ENCODE measurements around the gene SLC6A13. TPM values are rescaled to one million over a fixed set of nuclear protein-coding genes. Genes with fewer than 3 reads are reported as not detected.

Gene SLC6A13
- total and polyA plus RNA-seq, 2 experiments from 2014 or later: not detected

DNA sequence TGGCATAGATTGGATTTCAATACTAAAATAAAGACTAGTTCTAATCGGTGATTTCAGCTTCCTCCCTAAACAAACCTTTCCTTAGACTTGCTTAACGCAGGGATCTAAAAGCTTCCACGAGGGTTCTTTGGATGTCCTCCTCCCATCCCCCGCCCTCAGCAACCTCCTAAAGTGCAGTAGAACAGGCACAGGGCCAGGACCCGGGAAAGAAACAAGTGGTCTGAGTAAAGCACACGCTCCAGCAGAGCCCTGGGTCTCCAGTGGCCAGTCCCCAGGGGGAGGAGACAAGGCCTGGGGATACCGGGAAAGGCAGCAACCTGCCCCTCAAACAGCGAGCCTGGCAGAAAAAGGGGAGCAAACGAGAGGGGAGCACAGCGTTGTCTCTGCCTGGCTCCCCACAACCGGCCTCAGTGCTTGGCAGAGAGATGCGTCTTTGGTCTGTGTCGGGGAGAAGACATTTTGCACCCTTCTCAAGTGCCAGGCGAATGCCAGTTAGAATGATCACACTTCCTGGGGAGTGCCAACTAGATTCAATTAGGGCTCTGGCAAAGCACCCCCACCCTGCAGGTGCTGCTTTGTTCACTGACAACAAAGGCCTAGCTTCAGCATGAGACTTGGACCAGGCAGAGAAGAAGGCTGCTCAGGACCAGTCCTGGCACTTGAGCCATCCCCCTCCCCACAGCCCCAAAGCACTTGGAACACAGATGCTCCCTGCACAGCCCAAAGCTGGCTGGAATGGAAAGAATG, 31.5 kb downstream of the SLC6A13 start:
- Histone ChIP-seq H3F3A (ENCODE audit: insufficient read depth) (no peaks in the 10 kb centered on the region), H3K4me1 (ENCODE audit: insufficient read depth) (no peaks in the 10 kb centered on the region), H3K9me3 (ENCODE audit: low read depth) (no peaks in the 10 kb centered on the region), H2AFZ (no peak overlapping the region), H3K4me2 (ENCODE audit: unreplicated experiment) (no peak overlapping the region), H3K27ac (no peak overlapping the region), H3K36me3 (ENCODE audit: low read depth) (no peaks in the 10 kb centered on the region), H3K9me2 (ENCODE audit: insufficient read depth) (no peaks in the 10 kb centered on the region), H4K20me1 (ENCODE audit: insufficient read depth) (no peaks in the 10 kb centered on the region), H3K27me3 (replicated peaks; ENCODE audit: insufficient read depth) (peaks cover 59% of the 10 kb centered on the region), H3K9ac (no peak overlapping the region), H3K4me3 (no peak overlapping the region), H3K79me2 (ENCODE audit: insufficient read depth) (no peaks in the 10 kb centered on the region)
- in situ Hi-C loops (cut with MboI): no loop called here
- no peak for TF ChIP-seq EZH2phosphoT487 (IDR thresholded peaks at IDR 0.05; ENCODE audit: insufficient read depth, low read depth)
- no peak for TF ChIP-seq EZH2 (IDR thresholded peaks at IDR 0.05; ENCODE audit: insufficient read depth, poor library complexity, severe bottlenecking)
- no peak for DNase-seq
- 35 to 43% methylated on average over 14 of the region's 14 CpGs for WGBS, 2 experiments (ENCODE audit: low coverage in 1 of 2, low lambda C conversion rate in 2 of 2, missing lambda C conversion rate in 2 of 2)

DNA sequence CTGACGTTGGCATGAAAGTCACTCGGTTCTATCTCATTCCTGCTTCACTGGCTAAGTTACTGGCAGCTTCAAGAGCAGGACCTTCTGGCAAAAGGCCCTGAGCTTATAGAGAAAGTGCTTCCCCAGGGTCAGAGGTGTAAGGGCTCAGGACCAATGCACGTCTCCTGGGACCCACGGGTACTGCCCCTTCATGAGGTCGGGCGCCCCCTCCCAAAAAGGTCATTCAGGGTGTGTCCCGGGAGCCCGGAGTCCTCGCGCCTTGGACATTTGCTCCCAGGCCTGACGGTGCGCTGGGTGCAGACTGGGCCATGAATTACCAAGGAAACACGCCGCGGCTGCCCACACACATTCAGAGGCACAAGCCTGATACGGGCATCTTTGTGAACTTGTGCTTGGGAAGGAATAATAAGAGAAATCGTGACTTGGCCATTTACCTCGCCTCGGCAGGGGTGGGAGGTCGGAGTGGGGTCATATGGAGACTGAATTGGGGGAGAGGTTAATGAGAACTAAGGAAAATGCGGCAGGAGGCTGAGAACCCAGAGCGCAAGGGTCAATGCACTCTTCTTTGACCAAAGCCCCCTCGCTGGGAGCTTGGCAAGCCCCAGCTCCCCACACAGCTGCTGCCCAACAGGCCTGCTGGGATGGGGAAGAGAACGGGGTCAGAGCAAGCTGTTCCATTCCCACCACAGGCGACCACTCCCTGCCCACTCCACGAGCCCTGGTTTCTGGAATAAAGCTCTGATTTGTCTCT, 33.0 kb downstream of the SLC6A13 start:
- H3K9me2 ChIP-seq (ENCODE audit: insufficient read depth): no peaks in the 10 kb centered on the region
- H3F3A ChIP-seq (ENCODE audit: insufficient read depth): no peaks in the 10 kb centered on the region
- H3K79me2 ChIP-seq (ENCODE audit: insufficient read depth): no peaks in the 10 kb centered on the region
- H3K27me3 ChIP-seq (replicated peaks; ENCODE audit: insufficient read depth): peaks cover 60% of the 10 kb centered on the region
- no peaks in the 10 kb centered on the region for H4K20me1 ChIP-seq (ENCODE audit: insufficient read depth)
- no peak overlapping the region for H3K4me3 ChIP-seq
- no peak for DNase-seq
- TF ChIP-seq EZH2 (IDR thresholded peaks at IDR 0.05; ENCODE audit: insufficient read depth, poor library complexity, severe bottlenecking): no peak
- TF ChIP-seq EZH2phosphoT487 (IDR thresholded peaks at IDR 0.05; ENCODE audit: insufficient read depth, low read depth): no peak
- in situ Hi-C loops (cut with MboI): no loop called here
- H3K9ac ChIP-seq: no peak overlapping the region
- H3K4me2 ChIP-seq (ENCODE audit: unreplicated experiment): no peak overlapping the region
- WGBS, 2 experiments (ENCODE audit: low coverage in 1 of 2, low lambda C conversion rate in 2 of 2, missing lambda C conversion rate in 2 of 2): 59 to 62% methylated on average over 26 of the region's 26 CpGs
- no peak overlapping the region for H3K27ac ChIP-seq
- no peaks in the 10 kb centered on the region for H3K36me3 ChIP-seq (ENCODE audit: low read depth)
- H3K9me3 ChIP-seq (ENCODE audit: low read depth): no peaks in the 10 kb centered on the region
- no peak overlapping the region for H2AFZ ChIP-seq
- no peaks in the 10 kb centered on the region for H3K4me1 ChIP-seq (ENCODE audit: insufficient read depth)

DNA sequence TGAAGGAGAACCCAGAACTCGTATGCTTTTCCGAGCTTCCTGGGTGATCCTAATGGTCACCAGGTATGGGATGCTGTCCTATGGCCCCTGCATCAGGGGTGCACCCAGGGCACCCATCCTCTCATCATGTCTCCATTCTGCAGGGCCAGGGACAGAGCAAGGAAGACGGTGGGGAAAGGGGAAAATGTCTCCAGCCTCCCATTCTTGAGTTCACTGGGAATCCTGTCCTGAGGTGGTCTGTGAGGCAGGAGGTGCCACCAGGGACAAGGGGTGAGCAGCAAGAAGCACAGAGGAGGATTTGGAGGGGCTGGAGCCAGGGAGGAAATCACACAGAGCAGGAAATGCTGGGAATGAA, 33.8 kb downstream of the SLC6A13 start:
- no peak overlapping the region for H3K4me2 ChIP-seq (ENCODE audit: unreplicated experiment)
- H3K36me3 ChIP-seq (ENCODE audit: low read depth): no peaks in the 10 kb centered on the region
- H3F3A ChIP-seq (ENCODE audit: insufficient read depth): no peaks in the 10 kb centered on the region
- H4K20me1 ChIP-seq (ENCODE audit: insufficient read depth): no peaks in the 10 kb centered on the region
- in situ Hi-C loops (cut with MboI): no loop called here
- WGBS, 2 experiments (ENCODE audit: low coverage in 1 of 2, low lambda C conversion rate in 2 of 2, missing lambda C conversion rate in 2 of 2): 30 to 35% methylated on average over 3 of the region's 3 CpGs
- H3K27ac ChIP-seq: no peak overlapping the region
- TF ChIP-seq EZH2 (IDR thresholded peaks at IDR 0.05; ENCODE audit: insufficient read depth, poor library complexity, severe bottlenecking) (no peak), EZH2phosphoT487 (IDR thresholded peaks at IDR 0.05; ENCODE audit: insufficient read depth, low read depth) (no peak)
- DNase-seq: no peak
- H3K27me3 ChIP-seq (replicated peaks; ENCODE audit: insufficient read depth): peaks cover 59% of the 10 kb centered on the region
- H3K4me1 ChIP-seq (ENCODE audit: insufficient read depth): no peaks in the 10 kb centered on the region
- H3K79me2 ChIP-seq (ENCODE audit: insufficient read depth): no peaks in the 10 kb centered on the region
- H3K9me2 ChIP-seq (ENCODE audit: insufficient read depth): no peaks in the 10 kb centered on the region
- H3K9ac ChIP-seq: no peak overlapping the region
- no peaks in the 10 kb centered on the region for H3K9me3 ChIP-seq (ENCODE audit: low read depth)
- no peak overlapping the region for H2AFZ ChIP-seq
- H3K4me3 ChIP-seq: no peak overlapping the region

DNA sequence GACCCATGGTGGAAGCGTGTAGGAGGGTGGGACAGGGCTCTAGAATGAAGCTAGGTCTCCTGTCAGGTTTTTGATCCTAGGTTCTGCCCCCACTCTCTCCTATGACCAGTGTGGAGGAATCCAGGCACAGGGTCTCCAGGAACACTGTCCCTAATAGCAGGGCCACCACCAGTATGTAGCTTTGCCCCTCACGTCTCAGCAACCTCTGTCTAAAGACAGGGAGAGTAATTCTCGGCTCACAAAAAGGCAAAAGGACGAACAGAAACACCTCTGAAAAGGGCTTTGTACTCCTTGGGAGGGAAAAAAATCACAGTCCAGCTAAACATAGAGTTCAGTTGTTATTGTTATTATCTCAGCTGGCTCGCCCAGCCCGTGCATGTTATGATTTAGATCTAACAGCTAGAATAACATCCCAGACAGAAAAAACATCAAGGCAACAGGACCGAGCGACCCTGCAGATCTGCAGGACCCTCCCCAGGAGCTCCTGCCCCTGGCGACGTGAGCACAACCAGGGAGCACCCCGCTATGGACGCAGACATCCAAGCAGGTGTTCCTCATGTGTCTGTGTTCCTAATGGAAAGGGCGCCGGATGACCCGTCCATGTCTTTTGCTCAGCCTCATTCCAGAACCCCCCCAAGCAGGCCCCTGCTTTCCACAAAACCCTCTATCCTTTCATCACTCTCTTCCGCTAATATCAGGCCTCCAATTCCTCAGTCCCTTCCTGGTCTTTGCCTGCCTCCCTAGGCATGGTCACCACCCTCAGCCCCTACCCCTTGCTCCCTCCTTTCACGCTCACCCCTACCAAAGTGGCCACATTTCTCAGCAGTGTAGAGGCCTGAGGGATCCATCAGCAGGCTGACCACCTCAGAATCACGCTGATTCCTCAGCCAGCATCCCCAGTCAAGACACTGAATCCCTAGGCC, 34.5 kb downstream of the SLC6A13 start:
- Histone ChIP-seq H3K9me3 (ENCODE audit: low read depth) (no peaks in the 10 kb centered on the region), H3K27ac (no peak overlapping the region), H3K9ac (no peak overlapping the region), H2AFZ (no peak overlapping the region), H3K4me2 (ENCODE audit: unreplicated experiment) (no peak overlapping the region), H3K27me3 (replicated peaks; ENCODE audit: insufficient read depth) (peaks cover 63% of the 10 kb centered on the region), H4K20me1 (ENCODE audit: insufficient read depth) (no peaks in the 10 kb centered on the region), H3K36me3 (ENCODE audit: low read depth) (no peaks in the 10 kb centered on the region), H3K79me2 (ENCODE audit: insufficient read depth) (no peaks in the 10 kb centered on the region), H3K9me2 (ENCODE audit: insufficient read depth) (no peaks in the 10 kb centered on the region), H3F3A (ENCODE audit: insufficient read depth) (no peaks in the 10 kb centered on the region), H3K4me3 (no peak overlapping the region), H3K4me1 (ENCODE audit: insufficient read depth) (no peaks in the 10 kb centered on the region)
- TF ChIP-seq EZH2 (IDR thresholded peaks at IDR 0.05; ENCODE audit: insufficient read depth, poor library complexity, severe bottlenecking) (no peak), EZH2phosphoT487 (IDR thresholded peaks at IDR 0.05; ENCODE audit: insufficient read depth, low read depth) (no peak)
- in situ Hi-C loops (cut with MboI): no loop called here
- no peak for DNase-seq
- 53 to 60% methylated on average over 17 to 18 of the region's 18 CpGs for WGBS, 2 experiments (ENCODE audit: low coverage in 1 of 2, low lambda C conversion rate in 2 of 2, missing lambda C conversion rate in 2 of 2)

Data from GM23248 (cell line).